Activated CD4-positive, alpha-beta T cell treated with anti-CD3 and anti-CD28 coated beads, Interleukin-2, amount 50 U/mL, for 48 hours (primary cell): ENCODE results near the gene CBFB.

Experiments
- DNase-seq, 2 experiments: peaks; one replicate each; pipeline ENCODE4 v3.0.0-alpha.2; 2020

CBFB gene

DNA sequence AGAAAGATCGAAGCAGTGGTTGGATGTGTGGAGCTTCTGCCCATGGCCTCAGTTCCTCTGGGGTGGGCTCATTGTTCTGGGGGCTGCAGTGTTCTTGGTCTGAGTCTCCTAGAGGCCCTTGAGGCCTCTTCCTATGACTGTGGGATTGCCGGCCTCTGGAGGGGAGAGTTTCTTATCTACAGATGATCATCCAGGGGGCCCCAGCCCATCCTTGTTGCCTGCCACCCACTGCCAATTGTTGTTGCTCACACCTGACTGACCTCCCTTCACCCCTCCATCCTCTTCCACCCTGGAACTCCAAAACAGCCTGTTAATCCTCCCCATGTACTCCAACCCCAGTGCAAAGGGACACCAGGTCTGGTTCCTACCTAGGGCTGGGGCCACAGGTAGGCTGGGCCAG, 116.0 kb downstream of the CBFB start:
- no peak for DNase-seq

DNA sequence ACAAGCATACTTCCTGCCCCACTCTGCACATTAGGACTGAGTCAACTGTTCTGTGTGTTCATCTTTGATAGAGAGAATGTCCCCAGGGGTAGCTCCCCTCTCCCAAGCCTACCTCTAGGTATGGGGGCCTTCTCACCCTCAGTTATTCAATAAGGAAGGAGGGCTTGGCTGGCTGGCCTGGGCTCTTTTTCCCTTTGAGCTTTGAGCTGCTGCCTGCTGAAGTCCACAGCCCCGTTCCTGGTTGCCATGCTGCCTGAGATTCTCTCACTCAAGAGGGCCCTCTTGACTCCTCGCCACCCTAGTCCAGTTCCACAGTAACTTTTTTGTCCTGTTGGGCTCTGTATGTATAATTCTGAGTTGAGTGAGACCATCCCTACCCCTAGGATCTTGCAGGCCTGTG, 116.8 kb downstream of the CBFB start:
- no peak for DNase-seq

DNA sequence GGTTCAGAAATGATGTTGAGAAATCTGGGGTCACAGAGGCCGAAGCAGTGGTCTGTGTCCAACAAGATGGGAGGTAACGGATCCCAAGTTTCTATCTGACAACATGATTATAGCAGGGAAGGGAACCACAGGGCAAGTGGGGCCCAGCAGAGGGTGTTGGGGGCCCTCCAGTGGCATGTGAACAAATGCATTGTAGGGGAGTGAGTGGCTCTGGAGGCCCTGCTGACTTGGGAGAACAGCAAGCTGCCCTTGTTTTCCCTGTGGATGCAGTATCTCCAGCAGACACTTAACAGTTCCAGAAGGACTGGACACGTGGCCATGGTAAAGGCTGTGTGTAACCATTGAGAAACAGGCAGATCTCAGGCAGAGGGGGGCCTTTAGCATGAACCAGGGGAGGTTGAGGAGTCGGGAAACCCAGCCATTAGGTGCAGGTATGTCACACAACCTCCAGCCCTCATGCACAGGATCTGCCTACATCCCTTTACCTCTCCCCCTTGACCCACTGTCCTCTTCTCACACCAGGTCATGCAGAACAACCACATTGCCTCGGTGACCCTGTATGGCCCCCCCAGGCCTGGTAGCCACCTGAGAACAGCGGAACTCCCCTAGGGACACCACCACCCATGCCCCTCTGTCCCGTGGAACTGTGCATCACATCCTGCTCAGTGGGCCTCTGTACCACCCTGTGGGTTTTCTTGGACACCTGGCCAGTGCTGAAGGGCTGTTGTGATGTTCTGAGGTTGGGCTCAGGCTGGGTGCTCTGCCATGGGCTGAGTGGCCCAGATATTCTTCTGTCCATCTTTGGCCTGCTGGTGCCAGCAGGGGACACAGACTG, 117.8 kb downstream of the CBFB start:
- DNase-seq: no peak

DNA sequence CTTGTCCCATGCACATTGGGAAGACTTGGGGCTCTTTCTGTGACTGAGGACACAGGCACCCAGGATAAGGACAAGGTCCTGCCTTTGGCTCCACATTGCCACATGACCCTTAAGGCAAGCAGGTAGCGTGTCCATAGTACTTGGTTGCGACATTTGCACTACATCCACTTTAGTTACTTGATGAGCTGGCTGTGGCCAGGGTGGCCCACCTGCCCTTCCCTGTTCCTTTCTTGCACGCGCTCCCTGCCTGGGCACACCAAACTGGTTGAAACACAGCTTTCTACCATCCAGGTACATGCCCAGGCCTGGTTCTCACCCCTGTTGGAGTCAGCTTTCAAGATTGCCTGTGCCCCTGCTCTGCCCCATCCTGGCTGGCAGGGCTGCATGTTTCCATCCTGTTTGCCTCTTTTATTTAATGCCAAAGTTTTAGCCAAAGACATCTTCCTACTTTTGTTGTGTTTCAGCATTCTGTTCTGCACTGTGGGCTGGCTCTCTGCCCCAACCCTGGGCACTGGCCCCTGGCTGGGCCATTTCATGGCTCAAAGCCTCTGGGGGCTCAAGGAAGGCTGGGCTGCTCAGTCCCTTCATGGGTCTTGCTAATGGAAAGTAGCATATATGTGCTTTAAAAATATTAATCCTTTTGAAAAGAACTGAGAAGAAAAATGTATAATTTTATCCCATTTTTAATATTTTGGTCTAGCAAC, 118.6 kb downstream of the CBFB start:
- DNase-seq: no peak

DNA sequence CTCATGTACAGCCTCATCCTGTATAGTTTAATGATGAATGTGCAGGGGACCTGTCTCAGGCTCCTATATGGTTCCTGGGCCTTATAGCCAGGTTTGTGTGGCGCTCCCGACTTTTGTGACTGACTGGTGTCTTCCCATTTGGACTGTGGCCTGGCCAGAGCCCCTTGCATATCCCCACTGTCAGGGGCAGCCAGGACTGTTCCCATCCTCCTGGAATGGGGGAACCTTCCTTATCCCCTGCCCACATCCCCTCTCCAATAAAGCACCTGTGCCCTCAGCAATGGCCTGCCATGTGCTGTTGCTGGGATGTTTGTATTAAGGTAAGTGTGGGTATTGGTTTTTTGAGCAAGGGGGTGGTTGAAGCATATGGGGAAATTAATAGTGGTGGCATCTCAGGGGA, 119.3 kb downstream of the CBFB start:
- DNase-seq: no peak

DNA sequence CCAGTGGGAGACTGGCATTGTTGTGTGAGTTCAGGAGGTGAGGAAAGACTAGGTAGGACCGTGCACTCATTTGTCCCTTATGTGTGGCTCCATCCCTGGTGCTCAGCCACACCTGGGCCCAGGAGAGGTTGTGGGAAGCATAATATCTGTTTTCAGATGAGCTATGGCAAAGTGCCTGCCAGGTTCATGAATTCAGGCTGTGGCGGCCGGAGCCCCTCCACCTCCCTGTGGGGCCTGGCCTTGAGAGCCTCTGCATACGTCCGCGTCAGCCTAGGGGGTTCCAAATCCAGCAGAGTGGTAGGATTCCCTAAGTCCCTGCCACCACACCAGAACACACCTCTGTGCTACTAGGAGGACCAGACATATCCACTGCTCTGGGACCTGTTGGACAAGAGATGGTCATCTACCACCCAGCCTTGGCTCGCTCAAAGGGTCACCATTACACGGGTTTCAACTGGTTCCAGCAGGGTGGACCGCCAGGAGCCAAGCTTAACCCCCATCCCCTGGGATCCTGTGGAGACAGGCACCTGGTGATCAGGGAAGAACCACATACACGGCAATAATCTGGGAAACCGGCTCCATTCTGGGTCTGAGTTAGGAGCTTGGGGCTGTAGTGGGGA, 119.8 kb downstream of the CBFB start:
- DNase-seq: no peak

DNA sequence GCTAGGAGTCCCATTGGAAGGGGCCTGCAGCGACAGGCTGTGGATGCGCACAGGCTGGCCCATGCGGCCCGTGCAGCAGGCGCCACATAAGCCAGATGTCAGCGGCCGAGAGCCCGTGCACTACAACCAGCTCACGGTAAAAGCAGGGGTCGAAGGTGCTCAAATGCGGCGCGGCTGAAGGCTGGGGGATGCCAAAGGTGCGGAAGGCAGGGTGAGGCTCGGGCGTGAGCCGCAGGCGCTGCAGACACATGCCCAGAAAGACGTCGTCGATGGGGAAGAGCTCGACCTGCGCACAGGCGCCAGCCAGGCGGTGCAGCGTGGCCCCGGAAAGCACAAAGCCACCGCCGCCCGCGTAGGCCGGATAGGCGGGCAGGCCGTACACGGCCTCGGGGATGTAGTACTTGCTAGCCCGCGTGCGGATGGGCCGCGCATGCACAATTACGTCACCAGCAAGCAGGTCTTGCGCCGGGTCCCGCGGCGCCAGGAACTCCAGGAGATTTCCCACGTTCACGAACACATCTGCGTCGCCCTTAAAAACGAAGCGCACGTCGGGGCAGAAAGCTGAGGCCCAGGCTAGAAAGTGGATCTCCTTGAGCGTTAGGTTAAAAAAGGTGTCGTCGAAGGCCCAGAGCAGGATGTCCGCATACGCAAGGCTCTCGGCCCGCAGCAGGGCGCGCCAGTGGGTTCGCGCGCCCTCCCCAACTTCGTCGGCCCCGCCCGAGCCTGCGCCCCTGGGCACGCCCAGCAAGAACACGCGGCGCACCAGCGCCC, 120.5 kb downstream of the CBFB start:
- no peak for DNase-seq

DNA sequence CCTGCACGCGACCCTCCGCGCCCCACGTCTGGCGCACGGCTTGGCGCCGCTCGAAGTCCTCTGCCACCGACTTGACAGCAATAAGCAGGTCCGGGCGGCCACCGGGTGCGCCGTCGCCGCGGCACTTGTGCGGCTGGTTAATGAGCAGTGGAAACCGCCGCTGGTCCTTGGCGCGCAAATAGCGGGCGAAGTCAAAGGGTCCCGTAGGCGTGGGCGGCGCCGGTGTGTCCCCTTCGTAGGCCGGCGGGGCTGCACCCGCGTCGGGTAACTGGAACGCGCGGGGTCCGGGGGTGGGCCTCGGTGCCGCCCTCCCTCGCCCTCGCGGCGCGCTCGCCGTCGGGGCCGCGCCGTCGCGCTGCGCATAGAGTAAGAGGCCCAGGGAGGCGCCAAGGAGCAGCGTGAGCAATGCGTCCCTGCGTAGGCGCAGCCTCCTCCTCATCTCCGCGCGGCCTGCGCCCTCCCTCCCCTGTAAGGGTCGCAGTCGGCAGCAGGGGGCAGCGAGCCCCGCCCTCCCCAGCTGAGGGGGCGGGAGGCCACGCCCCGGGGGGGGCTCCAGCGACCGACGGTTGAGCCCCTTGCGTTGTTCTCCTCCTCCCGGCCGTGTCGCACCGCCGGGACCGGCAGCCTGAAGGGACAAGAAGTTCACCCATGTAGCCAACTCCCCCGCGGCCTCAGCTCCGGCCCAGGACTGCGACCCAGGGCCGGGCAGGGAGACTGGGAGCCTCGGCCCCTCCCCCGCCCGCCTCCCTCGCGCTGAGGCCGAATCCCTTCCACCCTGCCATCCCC, 121.3 kb downstream of the CBFB start:
- DNase-seq: peak; percentile 60 to 62
